H9 (cell line): ENCODE measurements around the gene IGLL5. TPM values are rescaled to one million over a fixed set of nuclear protein-coding genes. Genes with fewer than 3 reads are reported as not detected.

Source experiments
- DNase-seq: peaks from one replicate; pipeline ENCODE4 v3.0.0-alpha.2; 2017
- H2AFZ ChIP-seq: one replicate; pipeline ENCODE4 v1.6.1; 2013; ENCODE audit warnings: mild to moderate bottlenecking, low read length, control low read depth, moderate library complexity
- H2AK5ac ChIP-seq: 2 replicates; pipeline ENCODE4 v1.6.1; 2013; ENCODE audit warnings: low read length, control low read depth, mixed read lengths; ENCODE audit not compliant: insufficient read length
- H2BK120ac ChIP-seq: one replicate; pipeline ENCODE4 v1.6.1; 2013; ENCODE audit warnings: low read depth, mild to moderate bottlenecking, low read length, control low read depth, inconsistent platforms; ENCODE audit not compliant: poor library complexity, severe bottlenecking
- H2BK12ac ChIP-seq: 2 replicates; pipeline ENCODE4 v1.6.1; 2013; ENCODE audit warnings: low read length, control low read depth, mixed read lengths, low read depth; ENCODE audit not compliant: insufficient read length
- H2BK15ac ChIP-seq: 2 replicates; pipeline ENCODE4 v1.6.1; 2013; ENCODE audit warnings: low read depth, low read length, control low read depth
- H2BK20ac ChIP-seq: one replicate; pipeline ENCODE4 v1.6.1; 2013; ENCODE audit warnings: low read depth, mild to moderate bottlenecking, low read length, control low read depth, inconsistent platforms; ENCODE audit not compliant: poor library complexity, severe bottlenecking
- H2BK5ac ChIP-seq: 2 replicates; pipeline ENCODE4 v1.6.1; 2013; ENCODE audit warnings: low read length, control low read depth, mixed read lengths; ENCODE audit not compliant: insufficient read length
- H3K14ac ChIP-seq: 2 replicates; pipeline ENCODE4 v1.6.1; 2013; ENCODE audit warnings: low read length, control low read depth; ENCODE audit not compliant: insufficient read depth
- H3K18ac ChIP-seq: 2 replicates; pipeline ENCODE4 v1.6.1; 2013; ENCODE audit warnings: low read depth, mild to moderate bottlenecking, mixed read lengths, low read length, control low read depth; ENCODE audit not compliant: insufficient read length
- H3K23ac ChIP-seq: 2 replicates; pipeline ENCODE4 v1.6.1; 2013; ENCODE audit warnings: low read length, control low read depth, mixed read lengths, low read depth; ENCODE audit not compliant: insufficient read length
- H3K23me2 ChIP-seq: 2 replicates; pipeline ENCODE4 v1.6.1; 2013; ENCODE audit warnings: low read depth, mild to moderate bottlenecking, mixed read lengths, low read length, control low read depth; ENCODE audit not compliant: insufficient read length, poor library complexity, severe bottlenecking
- H3K27ac ChIP-seq: 2 replicates; pipeline ENCODE4 v1.5.1; 2013; ENCODE audit warnings: low read length, control low read depth, mixed read lengths, low read depth; ENCODE audit not compliant: insufficient read length
- H3K27me3 ChIP-seq: 2 replicates; pipeline ENCODE4 v1.6.1; 2013; ENCODE audit warnings: low read length, control low read depth, inconsistent platforms; ENCODE audit not compliant: insufficient read depth
- H3K4ac ChIP-seq: 2 replicates; pipeline ENCODE4 v1.6.1; 2013; ENCODE audit warnings: low read depth, mild to moderate bottlenecking, control low read depth, inconsistent platforms, low read length, moderate library complexity
- H3K4me1 ChIP-seq: 2 replicates; pipeline ENCODE4 v1.6.1; 2013; ENCODE audit warnings: low read length, control low read depth, inconsistent platforms; ENCODE audit not compliant: insufficient read depth
- H3K4me2 ChIP-seq: 2 replicates; pipeline ENCODE4 v1.6.1; 2013; ENCODE audit warnings: low read length, control low read depth, mixed read lengths; ENCODE audit not compliant: insufficient read length, insufficient read depth
- H3K56ac ChIP-seq: 2 replicates; pipeline ENCODE4 v1.6.1; 2013; ENCODE audit warnings: low read depth, mild to moderate bottlenecking, mixed read lengths, low read length, control low read depth; ENCODE audit not compliant: insufficient read length
- H3K79me1 ChIP-seq: 2 replicates; pipeline ENCODE4 v1.6.1; 2013; ENCODE audit warnings: low read depth, mild to moderate bottlenecking, moderate library complexity, low read length, control low read depth, inconsistent platforms; ENCODE audit not compliant: insufficient read depth, poor library complexity, severe bottlenecking
- H3K79me2 ChIP-seq: 2 replicates; pipeline ENCODE4 v1.6.1; 2013; ENCODE audit warnings: low read length, control low read depth, inconsistent platforms; ENCODE audit not compliant: insufficient read depth
- H3K9ac ChIP-seq: 2 replicates; pipeline ENCODE4 v1.6.1; 2013; ENCODE audit warnings: low read length, control low read depth, mixed read lengths; ENCODE audit not compliant: insufficient read length; ENCODE audit errors: extremely low read depth
- H3K9me3 ChIP-seq: one replicate; pipeline ENCODE4 v1.6.1; 2013; ENCODE audit warnings: low read depth, low read length, inconsistent platforms; ENCODE audit not compliant: control insufficient read depth
- H3T11ph ChIP-seq: one replicate; pipeline ENCODE4 v1.6.1; 2013; ENCODE audit warnings: mild to moderate bottlenecking, low read length, control low read depth, inconsistent platforms
- H4K20me1 ChIP-seq: one replicate; pipeline ENCODE4 v1.6.1; 2013; ENCODE audit not compliant: control insufficient read depth, insufficient read length, insufficient read depth
- H4K5ac ChIP-seq: 2 replicates; pipeline ENCODE4 v1.6.1; 2013; ENCODE audit warnings: low read depth, mild to moderate bottlenecking, mixed read lengths, low read length, control low read depth; ENCODE audit not compliant: insufficient read length
- H4K8ac ChIP-seq: replicated peaks from 2 replicates; pipeline ENCODE4 v1.6.1; 2013; ENCODE audit warnings: low read length, control low read depth, mixed read lengths, low read depth; ENCODE audit not compliant: insufficient read length
- H4K91ac ChIP-seq: 2 replicates; pipeline ENCODE4 v1.6.1; 2013; ENCODE audit warnings: low read depth, mild to moderate bottlenecking, moderate library complexity, mixed read lengths, low read length, control low read depth; ENCODE audit not compliant: insufficient read length
- H3K27ac Mint-ChIP-seq, 3 experiments: 2 replicates in 2 of 3; 3 replicates in 1 of 3; pipeline ENCODE4 v1.8.0; 2020 to 2021; ENCODE audit warnings: mixed read lengths in 3 of 3, mild to moderate bottlenecking in 1 of 3, moderate library complexity in 1 of 3
- H3K27me3 Mint-ChIP-seq: 2 replicates; pipeline ENCODE4 v1.8.0; 2021; ENCODE audit warnings: low read depth, mild to moderate bottlenecking, moderate library complexity, mixed read lengths
- H3K36me3 Mint-ChIP-seq, 3 experiments: 2 replicates in 2 of 3; 3 replicates in 1 of 3; pipeline ENCODE4 v1.8.0; 2020 to 2021; ENCODE audit warnings: low read depth in 3 of 3, mixed read lengths in 3 of 3; ENCODE audit not compliant: insufficient read depth in 1 of 3
- H3K4me1 Mint-ChIP-seq, 2 experiments: 2 replicates each; pipeline ENCODE4 v1.8.0; 2020; ENCODE audit warnings: mixed read lengths in 2 of 2
- H3K4me3 Mint-ChIP-seq, 2 experiments: 2 replicates in 1 of 2; 3 replicates in 1 of 2; pipeline ENCODE4 v1.8.0; 2020 to 2021; ENCODE audit warnings: mild to moderate bottlenecking in 2 of 2, mixed read lengths in 2 of 2, moderate library complexity in 1 of 2
- H3K9me3 Mint-ChIP-seq, 2 experiments: 2 replicates in 1 of 2; 3 replicates in 1 of 2; pipeline ENCODE4 v1.8.0; 2020; ENCODE audit warnings: mild to moderate bottlenecking in 2 of 2, mixed read lengths in 2 of 2, moderate library complexity in 1 of 2
- WGBS: extraction: QIAGEN DNeasy Blood & Tissue Kit; methylation state at CpG from one replicate; pipeline ENCODE4 v1.1.7; 2013; ENCODE audit warnings: missing lambda C conversion rate, low lambda C conversion rate, mixed read lengths; ENCODE audit not compliant: insufficient read length; ENCODE audit errors: extremely low coverage; 5-methylcytosine and 5-hydroxymethylcytosine counted together
- total RNA-seq: library from RNA; stranded (reverse); gene quantifications from 2 replicates; pipeline ENCODE4 v1.2.1, GENCODE V29; 2021
- TF ChIP-seq, protein P1 (sequence below): fragments of 200-600 bp; sonication (generic); conservative IDR thresholded peaks from 3 replicates; pipeline ENCODE4 v1.8.0; 2021; ENCODE audit warnings: antibody characterized with exemption, mild to moderate bottlenecking

IGLL5 gene
- total RNA-seq, 1 experiment from 2014 or later: not detected

DNA sequence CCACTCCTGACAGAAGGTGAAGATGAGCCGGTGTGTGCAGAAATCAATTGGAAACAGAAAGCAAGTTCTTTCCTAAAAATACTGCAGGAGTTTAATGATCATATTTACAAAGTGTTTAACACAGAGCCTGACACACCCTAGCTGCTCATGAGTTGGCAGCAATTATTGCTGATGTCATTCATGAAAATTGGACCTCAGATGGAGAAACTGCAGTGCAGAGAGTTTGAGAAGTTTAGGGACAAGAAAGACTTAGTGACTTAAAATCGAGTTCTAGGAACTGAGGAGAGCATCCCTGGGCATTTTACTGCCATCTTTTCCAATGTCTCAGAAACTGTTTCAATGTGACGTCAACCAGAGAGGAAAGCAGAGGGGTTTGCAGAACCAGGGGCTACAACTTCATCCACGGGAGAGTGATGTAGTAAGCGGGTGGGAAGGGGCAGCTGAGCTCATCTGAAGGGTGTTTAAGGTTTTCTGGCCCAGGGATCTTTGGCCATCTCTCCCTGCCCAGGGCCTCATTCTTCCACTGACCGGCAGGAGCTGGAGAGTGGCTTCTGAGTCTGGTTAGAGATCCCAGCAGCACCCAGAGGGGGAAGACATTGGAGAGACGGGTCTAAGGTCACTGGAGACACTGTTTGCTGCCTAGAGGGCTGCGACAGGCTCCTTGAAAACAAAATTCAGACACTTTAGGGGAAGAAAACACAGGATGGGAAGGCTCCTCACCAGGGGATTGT lies 21.1 kb upstream of the IGLL5 start:
- no peaks in the 10 kb centered on the region for H3K9me3 Mint-ChIP-seq
- H4K20me1 ChIP-seq: no peaks in the 10 kb centered on the region
- H3K23ac ChIP-seq: no peak overlapping the region
- TF ChIP-seq, protein P1, sequence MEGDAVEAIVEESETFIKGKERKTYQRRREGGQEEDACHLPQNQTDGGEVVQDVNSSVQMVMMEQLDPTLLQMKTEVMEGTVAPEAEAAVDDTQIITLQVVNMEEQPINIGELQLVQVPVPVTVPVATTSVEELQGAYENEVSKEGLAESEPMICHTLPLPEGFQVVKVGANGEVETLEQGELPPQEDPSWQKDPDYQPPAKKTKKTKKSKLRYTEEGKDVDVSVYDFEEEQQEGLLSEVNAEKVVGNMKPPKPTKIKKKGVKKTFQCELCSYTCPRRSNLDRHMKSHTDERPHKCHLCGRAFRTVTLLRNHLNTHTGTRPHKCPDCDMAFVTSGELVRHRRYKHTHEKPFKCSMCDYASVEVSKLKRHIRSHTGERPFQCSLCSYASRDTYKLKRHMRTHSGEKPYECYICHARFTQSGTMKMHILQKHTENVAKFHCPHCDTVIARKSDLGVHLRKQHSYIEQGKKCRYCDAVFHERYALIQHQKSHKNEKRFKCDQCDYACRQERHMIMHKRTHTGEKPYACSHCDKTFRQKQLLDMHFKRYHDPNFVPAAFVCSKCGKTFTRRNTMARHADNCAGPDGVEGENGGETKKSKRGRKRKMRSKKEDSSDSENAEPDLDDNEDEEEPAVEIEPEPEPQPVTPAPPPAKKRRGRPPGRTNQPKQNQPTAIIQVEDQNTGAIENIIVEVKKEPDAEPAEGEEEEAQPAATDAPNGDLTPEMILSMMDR: no peak
- H2AK5ac ChIP-seq: no peak overlapping the region
- no peak overlapping the region for H3K9ac ChIP-seq
- no peak overlapping the region for H3K18ac ChIP-seq
- H3K27me3 ChIP-seq: peaks cover 5% of the 10 kb centered on the region; the same call in 1 of the 2 replicates
- WGBS: no CpG with 5 or more reads among the region's 8 CpGs
- no peaks in the 10 kb centered on the region for H3K79me1 ChIP-seq
- no peak overlapping the region for H2BK120ac ChIP-seq
- no peak overlapping the region; a peak in 1 of 7 replicates for H3K27ac Mint-ChIP-seq
- no peaks in the 10 kb centered on the region for H3K36me3 Mint-ChIP-seq
- H3K79me2 ChIP-seq: no peaks in the 10 kb centered on the region
- H3K4ac ChIP-seq: no peak overlapping the region
- no peak overlapping the region for H2BK12ac ChIP-seq
- H3K4me2 ChIP-seq: no peak overlapping the region
- H3K23me2 ChIP-seq: no peaks in the 10 kb centered on the region
- H3K4me1 Mint-ChIP-seq: no peaks in the 10 kb centered on the region
- no peak overlapping the region for H3T11ph ChIP-seq
- no peak overlapping the region for H2BK5ac ChIP-seq
- no peak overlapping the region for H2BK15ac ChIP-seq
- no peak overlapping the region for H2BK20ac ChIP-seq
- no peaks in the 10 kb centered on the region for H3K9me3 ChIP-seq
- no peak overlapping the region for H3K14ac ChIP-seq
- H3K4me3 Mint-ChIP-seq: no peak overlapping the region
- H4K5ac ChIP-seq: no peak overlapping the region
- peaks cover 99% of the 10 kb centered on the region for H3K27me3 Mint-ChIP-seq
- H3K56ac ChIP-seq: no peak overlapping the region
- DNase-seq: no peak
- no peak overlapping the region for H4K91ac ChIP-seq
- H2AFZ ChIP-seq: no peak overlapping the region
- no peak overlapping the region for H4K8ac ChIP-seq
- no peaks in the 10 kb centered on the region for H3K4me1 ChIP-seq
- H3K27ac ChIP-seq: no peak overlapping the region
